ENCODE results near the gene SLC9A9.
"Not testable (repeated sequence)": the region's sequence is repeated elsewhere in the genome, so short reads cannot be mapped to it uniquely, and the experiment has no call there.

Gene SLC9A9

DNA sequence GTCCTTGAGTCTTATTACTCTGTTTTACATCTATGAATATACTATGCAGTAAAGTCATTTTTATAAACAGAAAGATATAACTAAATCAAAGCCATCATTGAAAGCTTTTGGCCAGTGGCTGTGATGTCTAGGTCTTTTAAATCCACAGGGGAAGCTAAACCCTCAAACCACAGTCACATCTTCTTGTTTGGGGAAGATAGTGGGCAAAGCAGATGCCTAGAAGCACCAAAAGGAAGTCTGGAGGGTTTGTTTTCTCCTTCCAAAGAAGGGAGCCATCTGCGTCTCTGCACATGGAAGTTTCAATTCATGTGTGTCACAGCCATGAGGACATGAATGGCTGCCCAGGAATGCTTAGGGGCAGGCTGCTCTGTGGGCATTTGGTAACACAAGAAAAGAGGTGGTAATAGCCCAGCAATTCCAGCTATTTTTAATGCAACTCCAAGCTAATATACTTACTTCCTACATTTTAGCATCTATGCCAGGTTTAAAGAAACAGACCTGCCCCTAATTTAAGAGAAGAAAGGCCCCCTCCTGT, 322.2 kb downstream of the SLC9A9 start:
- no peak overlapping the region for H3K4me3 ChIP-seq (ENCODE audit: low read depth, low read length)
- TF ChIP-seq, protein P1, sequence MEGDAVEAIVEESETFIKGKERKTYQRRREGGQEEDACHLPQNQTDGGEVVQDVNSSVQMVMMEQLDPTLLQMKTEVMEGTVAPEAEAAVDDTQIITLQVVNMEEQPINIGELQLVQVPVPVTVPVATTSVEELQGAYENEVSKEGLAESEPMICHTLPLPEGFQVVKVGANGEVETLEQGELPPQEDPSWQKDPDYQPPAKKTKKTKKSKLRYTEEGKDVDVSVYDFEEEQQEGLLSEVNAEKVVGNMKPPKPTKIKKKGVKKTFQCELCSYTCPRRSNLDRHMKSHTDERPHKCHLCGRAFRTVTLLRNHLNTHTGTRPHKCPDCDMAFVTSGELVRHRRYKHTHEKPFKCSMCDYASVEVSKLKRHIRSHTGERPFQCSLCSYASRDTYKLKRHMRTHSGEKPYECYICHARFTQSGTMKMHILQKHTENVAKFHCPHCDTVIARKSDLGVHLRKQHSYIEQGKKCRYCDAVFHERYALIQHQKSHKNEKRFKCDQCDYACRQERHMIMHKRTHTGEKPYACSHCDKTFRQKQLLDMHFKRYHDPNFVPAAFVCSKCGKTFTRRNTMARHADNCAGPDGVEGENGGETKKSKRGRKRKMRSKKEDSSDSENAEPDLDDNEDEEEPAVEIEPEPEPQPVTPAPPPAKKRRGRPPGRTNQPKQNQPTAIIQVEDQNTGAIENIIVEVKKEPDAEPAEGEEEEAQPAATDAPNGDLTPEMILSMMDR (IDR thresholded peaks at IDR 0.05; ENCODE audit: control insufficient read depth, extremely low read depth, insufficient read depth), result no peak
- DNase-seq (ENCODE audit: low read depth), result no peak

DNA sequence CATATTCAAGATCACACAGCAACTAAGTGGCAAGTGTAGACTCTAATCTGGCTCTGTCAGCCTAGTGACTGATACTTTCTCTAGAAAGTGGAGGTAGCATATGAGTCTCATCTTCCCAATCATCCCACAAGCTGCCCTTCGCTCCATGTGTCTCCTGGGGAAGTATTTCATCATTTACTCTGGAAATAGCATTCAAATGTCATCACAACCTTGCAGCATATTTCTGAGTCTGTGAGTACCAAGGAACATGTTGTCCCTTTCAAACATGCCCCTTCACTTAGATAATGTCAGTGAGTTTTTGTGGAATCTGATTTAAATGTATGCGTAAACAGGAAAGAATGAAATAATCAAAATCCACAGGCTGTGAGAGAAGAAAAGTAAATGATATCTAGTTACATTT, 322.9 kb downstream of the SLC9A9 start:
- H3K4me3 ChIP-seq (ENCODE audit: low read depth, low read length), result no peak overlapping the region
- TF ChIP-seq, protein P1 (IDR thresholded peaks at IDR 0.05; ENCODE audit: control insufficient read depth, extremely low read depth, insufficient read depth), result no peak
- DNase-seq (ENCODE audit: low read depth), result no peak

DNA sequence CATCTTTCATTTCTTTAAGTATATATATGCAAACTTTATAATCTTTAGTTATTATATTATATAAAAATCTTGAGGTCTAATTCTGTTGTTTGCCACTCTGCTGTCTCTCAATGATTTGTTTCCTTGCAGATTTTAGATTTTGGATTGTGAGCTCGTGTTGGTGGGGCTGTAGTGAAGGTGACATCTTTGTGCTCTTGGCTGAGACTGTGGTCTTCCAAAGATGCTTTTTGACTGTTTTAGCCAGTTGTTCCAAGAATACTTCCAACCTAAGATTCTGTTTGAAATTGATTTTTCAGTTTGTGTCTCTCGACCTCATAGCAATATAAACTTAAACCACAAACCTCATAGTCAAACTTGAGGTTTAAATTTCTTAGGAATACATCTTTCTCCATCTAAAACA, 326.5 kb downstream of the SLC9A9 start:
- TF ChIP-seq, protein P1 (IDR thresholded peaks at IDR 0.05; ENCODE audit: control insufficient read depth, extremely low read depth, insufficient read depth), result no peak
- no peak for DNase-seq (ENCODE audit: low read depth)
- no peak overlapping the region for H3K4me3 ChIP-seq (ENCODE audit: low read depth, low read length)

DNA sequence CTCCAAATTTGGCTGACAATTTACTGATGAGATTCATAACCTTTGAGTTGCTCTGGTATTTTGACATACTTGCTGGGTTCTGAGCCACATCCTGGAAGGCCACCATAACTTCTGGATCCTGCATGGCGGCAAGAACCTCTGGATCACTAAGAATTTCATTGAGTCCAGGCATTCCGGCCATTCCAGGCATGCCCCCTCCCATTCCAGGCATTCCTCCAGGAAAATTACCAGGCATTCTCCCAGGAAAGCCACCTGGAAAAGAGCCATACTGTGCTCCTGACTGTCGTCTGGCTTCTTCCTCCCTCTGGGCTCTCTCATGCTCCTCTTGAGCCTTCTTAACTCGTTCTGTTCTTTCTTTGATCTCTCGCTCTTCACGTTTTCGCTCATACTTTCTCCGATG, 331.1 kb downstream of the SLC9A9 start:
- not testable (repeated sequence) for DNase-seq (ENCODE audit: low read depth); H3K4me3 ChIP-seq (ENCODE audit: low read depth, low read length)

DNA sequence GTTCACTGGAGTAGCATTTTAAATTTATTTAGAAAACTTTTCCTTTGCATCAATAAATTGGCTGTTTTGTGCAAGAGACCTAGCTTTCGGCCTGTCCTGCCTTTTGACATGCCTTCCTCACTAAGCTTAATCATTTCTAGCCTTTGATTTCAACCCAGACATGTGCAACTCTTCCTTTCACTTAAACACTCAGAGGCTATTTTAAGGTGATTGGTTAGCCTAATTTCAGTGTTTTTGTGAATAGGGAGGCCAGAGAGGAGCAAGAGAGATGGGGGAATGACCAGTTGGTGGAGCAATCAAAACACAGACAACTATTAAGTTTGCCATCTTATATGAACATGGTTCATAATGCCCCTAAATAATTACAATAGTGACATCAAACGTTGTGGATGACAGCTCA, 333.4 kb downstream of the SLC9A9 start:
- no peak overlapping the region for H3K4me3 ChIP-seq (ENCODE audit: low read depth, low read length)
- TF ChIP-seq, protein P1 (IDR thresholded peaks at IDR 0.05; ENCODE audit: control insufficient read depth, extremely low read depth, insufficient read depth), result no peak

DNA sequence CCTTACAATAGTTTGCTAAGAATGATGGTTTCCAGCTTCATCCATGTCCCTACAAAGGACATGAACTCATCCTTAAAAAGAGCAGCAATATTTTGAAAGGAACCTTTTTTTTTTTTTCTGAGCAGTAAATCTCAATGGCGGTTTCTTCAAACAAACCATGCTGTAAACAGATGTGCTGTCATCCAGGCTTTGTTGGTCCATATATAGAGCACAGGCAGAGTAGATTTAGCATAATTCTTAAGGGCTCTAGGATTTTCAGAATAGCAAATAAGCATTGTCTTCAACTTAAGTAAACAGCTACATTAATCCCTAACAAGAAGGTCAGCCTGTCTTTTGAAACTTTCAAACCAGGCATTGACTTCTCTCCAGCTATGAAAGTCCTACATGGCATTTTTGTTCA, 334.2 kb downstream of the SLC9A9 start:
- TF ChIP-seq, protein P1 (IDR thresholded peaks at IDR 0.05; ENCODE audit: control insufficient read depth, extremely low read depth, insufficient read depth), result no peak
- no peak overlapping the region for H3K4me3 ChIP-seq (ENCODE audit: low read depth, low read length)
- no peak for DNase-seq (ENCODE audit: low read depth)

More for the DNA sequence above, 333.4 kb downstream of the SLC9A9 start:
- DNase-seq (ENCODE audit: low read depth), result no peak

DNA sequence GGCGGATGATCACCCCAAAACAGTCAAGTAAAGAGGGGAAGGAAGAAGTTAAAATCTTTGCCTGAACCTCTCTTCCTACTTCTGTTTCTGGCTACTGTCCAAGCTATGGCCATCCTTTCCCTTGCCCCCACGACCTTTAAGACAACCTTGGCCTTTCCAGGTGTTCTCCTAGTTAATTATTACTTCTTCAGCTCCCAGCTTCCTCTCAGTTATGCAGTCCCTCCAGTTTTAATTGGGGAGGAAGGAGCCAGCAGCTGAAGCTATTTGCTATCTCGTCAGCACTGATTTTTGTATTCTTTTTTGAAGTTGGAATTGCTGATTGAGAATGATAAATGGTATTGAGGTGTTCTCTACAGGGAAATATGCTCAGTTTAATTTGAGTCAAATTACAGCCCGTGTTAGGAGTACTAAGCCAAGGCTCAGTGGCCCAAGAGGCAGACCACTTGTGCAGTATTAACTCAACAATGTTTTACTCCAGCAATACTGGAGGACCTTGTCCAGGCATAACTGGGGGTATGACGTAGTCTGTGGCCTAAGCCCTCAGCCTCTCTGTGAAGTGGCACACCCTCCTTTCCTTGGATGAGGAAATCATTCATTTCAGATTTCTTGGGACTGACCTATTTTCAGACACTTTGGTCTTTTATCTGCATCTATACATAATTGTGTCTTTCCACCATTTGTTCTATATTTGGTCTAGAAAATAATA, 336.9 kb downstream of the SLC9A9 start:
- no peak overlapping the region for H3K4me3 ChIP-seq (ENCODE audit: low read depth, low read length)
- TF ChIP-seq, protein P1 (IDR thresholded peaks at IDR 0.05; ENCODE audit: control insufficient read depth, extremely low read depth, insufficient read depth), result no peak
- no peak for DNase-seq (ENCODE audit: low read depth)
